Globus pallidus (tissue), 1 donor: ENCODE measurements around the gene SAT1.

Experiments used
- DNase-seq: peaks from one replicate; pipeline ENCODE4 v3.0.0-alpha.2; 2015; ENCODE audit warnings: low spot score

The SAT1 gene

DNA sequence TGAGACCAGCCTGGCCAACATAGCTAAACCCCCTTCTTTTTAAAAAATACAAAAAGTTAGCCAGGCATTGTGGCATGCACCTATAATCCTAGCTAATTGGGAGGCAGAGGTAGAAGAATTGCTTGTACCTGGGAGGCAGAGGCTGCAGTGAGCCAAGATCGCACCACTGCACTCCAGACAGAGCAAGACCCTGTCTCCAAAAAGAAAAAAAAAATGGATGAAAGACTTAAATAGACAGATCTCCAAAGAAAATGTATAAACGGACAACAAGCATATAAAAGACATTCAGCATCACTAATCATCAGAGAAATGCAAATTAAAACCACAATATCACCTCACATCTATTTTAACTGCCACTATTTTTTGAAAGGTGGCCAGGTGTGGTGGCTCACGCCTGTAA is 6.6 kb upstream of the SAT1 start:
- DNase-seq: no peak

DNA sequence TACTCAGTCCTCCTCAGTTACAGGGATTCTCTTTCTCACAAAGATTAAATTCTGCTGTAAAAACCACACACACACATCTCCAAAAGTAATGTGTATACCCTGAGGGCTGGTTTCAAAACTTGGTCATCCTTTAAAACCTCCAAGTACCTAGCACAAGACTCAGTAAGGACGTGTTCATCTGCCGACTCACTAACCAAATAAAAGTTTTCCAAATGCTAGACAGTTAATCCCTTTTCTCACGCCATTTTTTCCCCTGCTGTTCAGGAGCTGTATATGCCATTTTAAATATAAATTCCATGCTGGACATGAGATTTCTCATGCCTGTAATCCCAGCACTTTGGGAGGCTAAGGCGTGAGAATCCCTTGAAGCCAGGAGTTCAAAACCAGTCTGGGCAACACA is 3.9 kb upstream of the SAT1 start:
- no peak for DNase-seq

GRCh38 chrX:23782455-23782854 is 518 bp upstream of the SAT1 start:
- no peak for DNase-seq

DNA sequence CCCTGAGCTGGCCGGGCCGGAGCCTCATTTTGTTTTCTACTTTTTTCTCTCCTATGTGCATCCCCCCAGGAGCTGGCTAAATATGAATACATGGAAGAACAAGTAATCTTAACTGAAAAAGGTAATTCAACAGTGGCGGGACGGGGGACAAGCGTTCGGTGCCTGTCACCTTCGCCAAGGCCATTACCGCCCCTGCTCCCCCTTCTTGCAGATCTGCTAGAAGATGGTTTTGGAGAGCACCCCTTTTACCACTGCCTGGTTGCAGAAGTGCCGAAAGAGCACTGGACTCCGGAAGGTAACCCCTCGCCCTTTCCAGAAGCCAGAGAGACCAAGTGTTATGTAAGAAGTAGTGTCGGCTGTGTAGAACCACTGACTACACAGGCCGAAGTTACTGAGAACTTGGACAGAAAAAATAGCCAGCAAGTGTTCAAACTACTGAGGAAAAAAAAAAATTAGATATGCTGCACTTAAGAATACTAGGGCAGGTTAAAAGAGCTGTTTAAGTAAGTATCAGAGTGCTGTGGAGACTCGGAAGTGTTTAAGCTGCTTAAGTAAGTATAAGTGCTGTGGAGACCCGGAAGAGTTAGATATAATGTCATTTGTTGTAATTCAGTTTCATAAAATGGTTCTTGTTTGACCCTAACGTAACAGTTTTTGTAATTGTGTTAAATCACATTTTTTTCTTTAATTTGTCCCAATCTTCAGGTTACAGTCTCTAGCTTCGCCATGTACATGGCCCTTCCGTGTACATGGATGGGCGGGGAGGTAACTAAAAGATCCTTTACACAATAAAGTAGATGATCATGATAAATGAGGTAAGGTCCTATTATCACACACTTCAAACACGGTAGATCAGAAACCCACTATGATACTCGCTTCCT is 856 bp downstream of the SAT1 start:
- DNase-seq: no peak

- DNase-seq: no peak
These were observed 1.7 kb downstream of the SAT1 start for GRCh38 chrX:23784470-23785331.

- DNase-seq: no peak
These were observed 2.6 kb downstream of the SAT1 start for GRCh38 chrX:23785580-23785979.

DNA sequence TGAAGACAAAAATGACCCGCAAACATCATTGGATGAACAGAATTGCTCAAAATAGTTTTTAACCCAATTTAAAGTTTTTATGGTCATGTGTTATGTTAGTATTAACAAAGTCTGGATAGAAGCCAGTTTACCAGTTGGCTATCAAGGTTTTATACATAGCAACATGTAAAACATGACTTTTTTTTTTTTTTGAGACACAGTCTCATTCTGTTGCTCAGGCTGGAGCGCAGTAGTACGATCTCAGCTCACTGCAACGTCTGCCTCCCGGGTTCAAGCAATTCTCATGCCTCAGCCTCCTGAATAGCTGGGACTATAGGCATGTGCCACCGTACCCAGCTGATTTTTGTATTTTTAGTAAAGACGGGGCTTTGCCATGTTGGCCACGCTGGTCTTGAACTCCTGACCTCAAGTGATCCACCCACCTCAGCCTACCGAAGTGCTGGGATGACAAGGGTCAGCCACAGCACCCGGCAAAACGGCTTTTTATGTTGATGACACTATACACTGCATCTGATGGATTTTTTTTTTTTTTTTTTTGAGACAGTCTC is 3.4 kb downstream of the SAT1 start:
- no peak for DNase-seq

DNA sequence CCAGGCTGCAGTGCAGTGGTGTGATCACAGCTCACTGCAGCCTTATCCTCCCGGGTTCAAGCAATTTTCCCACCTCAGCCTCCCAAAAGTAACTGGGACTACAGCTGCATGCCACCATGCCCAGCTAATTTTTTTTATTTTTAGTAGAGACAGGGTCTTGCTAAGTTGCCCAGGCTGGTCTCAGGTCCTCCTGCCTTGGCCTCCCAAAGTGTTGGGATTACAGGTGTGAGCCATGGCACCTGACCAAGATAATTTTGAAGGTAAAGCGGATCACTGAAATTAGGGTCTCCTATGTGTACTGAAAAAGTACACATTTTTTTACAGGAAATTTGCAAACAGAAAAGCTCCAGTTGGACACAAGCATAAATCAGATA is 4.8 kb downstream of the SAT1 start:
- DNase-seq: no peak

GRCh38 chrX:23788521-23788920 is 5.5 kb downstream of the SAT1 start:
- no peak for DNase-seq

DNA sequence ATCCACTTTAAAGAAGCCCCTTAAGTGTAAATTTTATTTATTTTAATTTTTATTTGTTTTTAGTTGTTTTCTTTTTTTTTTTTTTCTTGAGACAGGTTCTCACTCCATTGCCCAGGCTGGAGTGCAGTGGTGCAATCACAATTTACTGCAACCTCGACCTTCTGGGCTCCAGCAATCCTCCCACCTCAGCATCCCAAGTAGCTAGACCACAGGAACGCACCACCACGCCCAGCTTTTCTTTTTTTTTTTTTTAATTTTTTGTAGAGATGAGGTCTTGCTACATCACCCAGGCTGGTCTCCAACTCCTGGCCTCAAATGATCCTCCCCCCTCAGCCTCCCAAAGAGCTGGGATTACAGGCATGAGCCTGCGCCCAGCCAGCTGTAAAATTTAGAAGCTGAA is 6.0 kb downstream of the SAT1 start:
- no peak for DNase-seq

DNA sequence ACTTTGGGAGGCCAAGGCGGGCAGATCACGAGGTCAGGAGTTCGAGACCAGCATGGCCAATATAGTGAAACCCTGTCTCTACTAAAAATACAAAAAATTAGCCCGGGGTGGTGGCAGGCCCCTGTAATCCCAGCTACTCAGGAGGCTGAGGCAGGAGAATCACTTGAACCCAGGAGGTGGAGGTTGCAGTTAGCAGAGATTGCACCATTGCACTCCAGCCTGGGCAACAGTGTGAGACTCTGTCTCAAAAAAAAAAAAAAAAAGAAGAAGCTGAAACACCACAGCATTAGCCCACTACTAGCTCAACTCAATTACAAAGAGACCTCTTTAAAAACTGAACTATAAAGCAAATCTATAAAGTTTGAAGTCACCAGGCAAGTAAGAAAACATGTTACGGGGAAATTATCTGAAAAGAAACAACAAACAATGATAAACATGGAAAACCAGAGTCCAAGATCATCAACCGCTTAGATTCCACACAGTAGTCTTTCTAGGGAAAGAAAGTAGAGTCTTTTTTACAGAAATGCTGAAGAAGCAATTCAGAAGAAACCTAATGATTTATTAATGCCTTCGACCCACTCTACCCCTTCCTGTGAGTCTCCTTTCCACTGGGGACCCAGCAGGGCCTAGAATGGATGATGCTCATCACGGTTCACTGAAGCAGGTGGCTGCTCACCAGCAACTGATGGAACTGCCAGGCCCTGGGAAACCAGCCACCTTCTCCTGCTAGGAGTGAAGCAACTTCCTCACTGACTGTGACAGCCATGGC is 6.6 kb downstream of the SAT1 start:
- no peak for DNase-seq

DNA sequence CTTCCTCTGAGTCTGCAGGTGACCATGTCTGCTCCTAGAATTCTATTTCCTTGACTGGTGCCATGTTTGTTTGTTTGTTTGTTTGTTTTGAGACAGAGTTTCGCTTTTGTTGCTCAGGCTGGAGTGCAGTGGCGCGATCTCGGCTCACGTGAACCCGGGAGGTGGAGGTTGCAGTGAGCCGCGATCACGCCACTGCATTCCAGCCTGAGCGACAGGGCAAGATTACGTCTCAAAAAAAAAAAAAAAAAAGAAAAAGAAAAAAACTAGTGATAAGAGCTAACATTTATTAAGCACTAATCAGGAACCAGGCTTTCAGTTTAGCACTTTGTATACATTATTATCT is 7.2 kb downstream of the SAT1 start:
- no peak for DNase-seq

DNA sequence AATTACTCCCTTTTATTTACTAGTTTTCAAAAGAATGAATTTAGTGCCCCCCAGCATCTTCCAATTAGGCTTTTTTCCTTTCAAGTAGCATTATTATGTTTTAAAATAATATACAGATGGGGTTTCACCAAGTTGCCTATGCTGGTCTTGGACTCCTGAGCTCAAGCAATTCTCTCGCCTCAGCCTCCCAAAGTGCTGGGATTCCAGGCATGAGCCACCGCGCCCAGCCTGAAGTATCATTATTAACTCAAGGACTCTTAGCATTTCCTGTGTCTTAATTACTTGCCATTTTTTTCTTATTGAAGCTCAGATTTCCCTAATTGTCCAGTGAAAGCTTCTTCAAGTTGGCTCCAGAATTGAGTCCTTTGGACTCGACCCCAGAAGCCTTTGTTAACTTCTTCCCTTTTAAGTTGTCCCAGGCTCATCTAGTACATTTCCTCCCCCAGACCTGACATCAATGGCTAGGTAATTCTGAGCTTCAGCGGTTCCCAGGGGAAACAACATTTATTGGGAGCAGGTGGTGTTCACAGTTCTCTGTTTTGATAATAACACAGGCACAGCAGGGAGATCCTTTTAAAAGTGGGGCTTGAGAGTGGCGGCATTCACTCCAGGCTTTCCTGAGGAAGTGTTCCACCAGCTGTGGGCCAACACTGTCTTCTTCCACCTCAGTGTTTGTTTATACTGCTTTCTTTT is 10.0 kb downstream of the SAT1 start:
- no peak for DNase-seq

GRCh38 chrX:23795221-23795620 is 12.2 kb downstream of the SAT1 start:
- no peak for DNase-seq

GRCh38 chrX:23797371-23798128 is 14.6 kb downstream of the SAT1 start:
- no peak for DNase-seq

DNA sequence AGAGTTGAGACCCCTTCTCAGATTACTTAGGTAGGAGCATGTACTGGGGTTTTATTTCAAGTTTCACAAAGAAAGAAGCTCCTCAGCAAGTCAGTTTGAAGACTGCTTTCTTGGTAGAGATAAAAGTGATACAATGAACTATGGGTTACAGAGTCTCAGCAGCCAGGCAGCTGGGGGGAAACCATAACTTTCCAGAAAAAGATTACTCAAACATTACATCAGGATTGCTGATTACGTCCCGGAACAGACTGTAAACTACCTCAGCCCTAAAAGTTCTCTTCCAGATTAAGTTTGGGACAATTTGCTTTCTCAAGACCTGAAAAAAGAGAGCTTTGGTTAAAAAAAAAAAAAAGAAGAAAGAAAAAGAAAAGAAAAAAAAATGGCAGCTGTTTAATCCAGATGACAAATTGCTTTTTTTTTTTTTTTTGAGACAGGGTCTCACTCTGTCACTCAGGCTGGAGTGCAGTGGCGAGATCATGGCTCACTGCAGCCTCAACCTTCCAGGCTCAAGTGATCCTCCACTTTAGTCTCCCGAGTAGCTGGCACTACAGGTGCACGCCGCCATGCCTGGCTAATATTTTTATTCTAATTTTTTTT is 16.6 kb downstream of the SAT1 start:
- no peak for DNase-seq

- DNase-seq: no peak
These were observed 19.5 kb downstream of the SAT1 start for GRCh38 chrX:23802431-23802830.

- no peak for DNase-seq
These were observed 21.0 kb downstream of the SAT1 start for GRCh38 chrX:23803931-23804381.

- no peak for DNase-seq
These were observed 21.6 kb downstream of the SAT1 start for GRCh38 chrX:23804578-23804977.

DNA sequence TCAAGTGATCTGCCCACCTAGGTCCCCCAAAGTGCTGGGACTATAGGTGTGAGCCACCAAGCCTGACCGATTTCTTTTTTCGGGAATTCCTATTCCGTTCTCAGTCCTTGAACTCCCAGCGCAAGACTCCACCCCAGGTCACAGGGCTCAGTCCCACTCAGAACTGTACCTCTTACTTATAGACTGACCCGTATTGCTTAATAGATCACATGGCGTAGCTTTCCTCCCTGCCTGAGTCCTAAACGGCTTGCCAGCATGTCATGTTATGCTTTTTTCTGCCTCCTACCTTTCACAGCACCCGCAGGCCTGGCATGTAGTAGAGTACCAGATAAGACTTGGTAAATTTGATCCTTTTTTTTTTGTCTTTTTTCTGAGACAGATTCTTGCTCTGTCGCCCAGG is 22.4 kb downstream of the SAT1 start:
- DNase-seq: no peak
